Measurements from ENCODE around the gene CCDC7. TPM values are rescaled to one million over a fixed set of nuclear protein-coding genes. Genes with fewer than 3 reads are reported as not detected.
"Not testable (repeated sequence)": the region's sequence is repeated elsewhere in the genome, so short reads cannot be mapped to it uniquely, and the experiment has no call there.

The CCDC7 gene
- total RNA-seq, 2 experiments from 2014 or later: 28.4 to 34.5 TPM

DNA sequence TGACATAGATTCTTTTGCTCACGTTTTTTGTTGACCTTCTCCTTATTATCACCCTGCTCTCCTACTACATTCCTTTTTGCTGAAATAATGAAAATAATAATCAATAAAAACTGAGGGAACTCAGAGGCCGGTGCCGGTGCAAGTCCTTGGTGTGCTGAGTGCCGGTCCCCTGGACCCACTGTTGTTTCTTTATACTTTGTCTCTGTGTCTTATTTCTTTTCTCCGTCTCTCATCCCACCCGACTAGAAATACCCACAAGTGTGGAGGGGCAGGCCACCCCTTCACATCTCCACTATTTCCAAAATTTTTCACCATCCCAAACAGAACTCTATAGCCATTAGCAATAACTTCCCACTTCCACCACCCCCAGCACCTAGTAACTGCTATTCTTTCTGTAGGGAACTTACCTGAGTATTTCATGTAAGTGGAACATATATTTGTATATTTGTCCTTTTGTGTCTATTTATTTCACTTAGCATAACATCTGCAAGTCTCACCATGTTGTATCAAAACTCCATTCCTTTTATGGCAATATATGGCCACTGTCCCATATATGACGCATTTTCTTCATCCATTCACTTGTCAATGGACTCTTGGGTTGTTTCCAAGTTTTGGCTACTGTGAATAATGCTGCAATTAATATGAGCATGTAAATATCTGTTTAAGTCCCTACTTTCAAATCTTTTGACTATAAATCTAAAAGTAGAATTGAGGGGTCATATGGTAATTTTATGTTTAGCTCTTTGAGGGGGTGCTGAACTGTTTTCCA is 449.4 kb downstream of the CCDC7 start:
- H3K36me3 Mint-ChIP-seq: peaks cover 17% of the 10 kb centered on the region
- H3K4me3 Mint-ChIP-seq; H3K4me1 Mint-ChIP-seq; ATAC-seq (ENCODE audit: low read depth); H3K9me3 Mint-ChIP-seq; POLR2A ChIA-PET; DNase-seq; H3K27ac Mint-ChIP-seq; H3K27me3 Mint-ChIP-seq: not testable (repeated sequence)

- POLR2A ChIA-PET: no interaction called here
- DNase-seq (no peak), ATAC-seq (ENCODE audit: low read depth) (no peak)
- H3K4me1 Mint-ChIP-seq: no peaks in the 10 kb centered on the region
- H3K36me3 Mint-ChIP-seq: peaks cover 15% of the 10 kb centered on the region
- H3K27ac Mint-ChIP-seq: no peak overlapping the region
- no peaks in the 10 kb centered on the region for H3K9me3 Mint-ChIP-seq
- no peak overlapping the region for H3K4me3 Mint-ChIP-seq
- H3K27me3 Mint-ChIP-seq: no peaks in the 10 kb centered on the region
Measured at GRCh38 chr10:32901815-32902214, 455.9 kb downstream of the CCDC7 start.

DNA sequence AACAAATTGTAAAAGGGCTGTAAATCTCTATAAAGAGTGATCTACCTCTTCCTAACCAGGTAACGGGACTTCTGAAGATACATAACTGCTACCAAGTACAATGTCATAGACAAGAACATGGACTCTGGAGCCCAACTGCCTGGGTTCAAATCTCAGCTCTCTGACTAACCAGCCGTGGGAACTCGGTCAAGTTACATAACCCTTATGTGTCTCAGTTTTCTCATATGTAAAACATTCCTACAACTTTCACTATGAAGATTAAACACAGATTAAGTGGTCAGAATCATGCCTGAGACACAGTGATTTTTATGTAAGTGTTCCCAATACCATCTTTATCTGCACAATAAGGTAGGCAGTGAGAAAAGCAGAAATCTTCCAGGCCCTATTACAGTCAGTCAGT is 459.5 kb downstream of the CCDC7 start:
- Mint-ChIP-seq H3K27ac (no peak overlapping the region), H3K4me3 (no peak overlapping the region), H3K4me1 (no peaks in the 10 kb centered on the region), H3K9me3 (no peaks in the 10 kb centered on the region), H3K36me3 (peaks cover 9% of the 10 kb centered on the region), H3K27me3 (no peaks in the 10 kb centered on the region)
- POLR2A ChIA-PET: no interaction called here
- DNase-seq (no peak), ATAC-seq (ENCODE audit: low read depth) (no peak)

- no peak for ATAC-seq (ENCODE audit: low read depth)
- POLR2A ChIA-PET: no interaction called here
- Mint-ChIP-seq H3K9me3 (no peaks in the 10 kb centered on the region), H3K27ac (no peak overlapping the region), H3K4me1 (no peaks in the 10 kb centered on the region), H3K36me3 (peaks cover 9% of the 10 kb centered on the region), H3K27me3 (no peaks in the 10 kb centered on the region), H3K4me3 (no peak overlapping the region)
- no peak for DNase-seq
Measured at GRCh38 chr10:32906595-32906994, 460.7 kb downstream of the CCDC7 start.

DNA sequence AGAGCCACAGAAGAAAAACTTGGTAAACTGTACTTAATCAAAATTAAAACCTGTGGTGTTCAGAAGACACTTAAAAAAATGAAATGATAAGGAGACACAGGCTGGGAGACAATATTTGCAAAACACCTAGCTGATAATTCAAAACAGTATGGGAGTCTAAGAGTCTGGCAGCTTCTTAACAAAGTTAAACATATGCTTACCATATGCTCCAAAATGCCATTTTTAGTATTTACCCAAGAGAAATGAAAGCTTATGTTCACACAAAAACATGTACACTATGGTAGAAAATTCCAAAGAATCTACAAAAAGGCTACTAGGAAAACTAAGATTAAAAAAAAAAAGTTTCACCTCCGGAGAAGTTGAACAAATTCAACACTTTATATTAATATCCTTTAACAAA is 463.5 kb downstream of the CCDC7 start:
- Mint-ChIP-seq H3K36me3 (peaks cover 25% of the 10 kb centered on the region), H3K4me1 (no peaks in the 10 kb centered on the region), H3K9me3 (peaks cover 2% of the 10 kb centered on the region), H3K27me3 (no peaks in the 10 kb centered on the region), H3K4me3 (no peak overlapping the region), H3K27ac (no peak overlapping the region)
- no peak for DNase-seq
- POLR2A ChIA-PET: interaction anchor here (0.5 kb wide), 1 partner anchor 1776 kb away, joined by 4 read pairs; no protein-coding TSS in a partner anchor
- ATAC-seq (ENCODE audit: low read depth): no peak

DNA sequence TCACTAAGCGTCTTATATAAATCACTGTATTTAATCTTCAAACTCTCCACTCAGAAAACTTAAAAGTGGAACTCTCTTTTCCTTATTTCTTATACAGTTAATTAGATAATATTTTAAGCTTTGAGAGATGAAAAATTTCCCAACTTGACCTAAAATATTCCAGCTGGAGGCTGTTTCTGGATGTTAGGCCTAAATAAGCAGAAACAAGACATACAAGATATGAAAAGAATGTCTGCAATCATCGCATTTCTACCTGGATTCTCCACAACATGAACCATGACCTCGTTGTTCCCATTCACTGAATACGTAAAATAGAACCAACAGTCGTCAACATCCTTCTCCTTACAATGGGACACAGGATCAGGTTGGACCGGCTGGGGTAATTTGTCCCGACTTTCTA is 464.0 kb downstream of the CCDC7 start:
- H3K9me3 Mint-ChIP-seq; H3K4me1 Mint-ChIP-seq; DNase-seq; H3K27ac Mint-ChIP-seq; H3K27me3 Mint-ChIP-seq; H3K4me3 Mint-ChIP-seq; ATAC-seq (ENCODE audit: low read depth): not testable (repeated sequence)
- peaks cover 30% of the 10 kb centered on the region for H3K36me3 Mint-ChIP-seq
- POLR2A ChIA-PET: interaction anchor here (0.5 kb wide), 1 partner anchor 1776 kb away, joined by 4 read pairs; no protein-coding TSS in a partner anchor

DNA sequence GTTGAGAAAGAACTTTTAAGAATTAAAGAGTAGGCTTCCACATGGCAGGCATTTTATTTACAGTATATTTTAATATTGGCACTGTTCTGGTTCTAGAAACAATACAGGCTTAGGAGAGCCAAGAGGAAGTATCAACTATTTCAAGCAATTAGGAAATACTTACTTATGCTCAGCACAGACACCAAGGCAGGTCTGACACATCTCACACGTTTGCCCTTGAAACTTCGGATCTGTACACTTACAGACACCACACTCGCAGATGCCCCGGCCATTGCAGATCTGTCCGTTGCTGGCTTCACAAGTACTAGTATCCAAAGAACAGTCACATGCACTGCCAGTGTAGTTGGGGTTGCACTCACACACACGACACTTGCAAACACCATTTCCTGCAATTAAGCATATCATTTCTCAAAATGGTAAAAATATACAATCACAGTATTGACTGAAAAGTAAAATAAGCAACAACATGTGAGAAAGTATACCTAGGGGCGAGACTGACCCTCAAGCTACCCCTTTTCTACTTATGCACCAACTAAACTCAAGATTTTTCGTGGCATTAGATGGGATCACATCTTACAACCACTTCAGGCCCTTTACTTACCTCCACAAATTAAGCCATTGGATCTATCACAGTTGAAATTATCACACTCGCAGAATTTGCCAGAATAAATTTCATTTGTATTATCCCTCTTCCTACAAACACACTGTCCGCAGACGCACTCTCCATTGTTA is 465.5 kb downstream of the CCDC7 start:
- Mint-ChIP-seq H3K27ac (no peak overlapping the region), H3K4me1 (no peaks in the 10 kb centered on the region), H3K36me3 (peaks cover 39% of the 10 kb centered on the region), H3K9me3 (peaks cover 7% of the 10 kb centered on the region), H3K4me3 (no peak overlapping the region), H3K27me3 (no peaks in the 10 kb centered on the region)
- DNase-seq: no peak
- POLR2A ChIA-PET: no interaction called here
- ATAC-seq (ENCODE audit: low read depth): no peak

GRCh38 chr10:32917817-32918216 is 471.9 kb downstream of the CCDC7 start:
- POLR2A ChIA-PET; ATAC-seq (ENCODE audit: low read depth); H3K27me3 Mint-ChIP-seq; H3K4me3 Mint-ChIP-seq; H3K4me1 Mint-ChIP-seq; H3K9me3 Mint-ChIP-seq; H3K27ac Mint-ChIP-seq; DNase-seq: not testable (repeated sequence)
- H3K36me3 Mint-ChIP-seq: peaks cover 49% of the 10 kb centered on the region

GRCh38 chr10:32922170-32922569 is 476.2 kb downstream of the CCDC7 start:
- H3K27ac Mint-ChIP-seq: no peak overlapping the region
- H3K27me3 Mint-ChIP-seq: no peaks in the 10 kb centered on the region
- H3K4me3 Mint-ChIP-seq: no peak overlapping the region
- ATAC-seq (ENCODE audit: low read depth): no peak
- peaks cover 35% of the 10 kb centered on the region for H3K36me3 Mint-ChIP-seq
- POLR2A ChIA-PET: no interaction called here
- H3K4me1 Mint-ChIP-seq: peaks cover 4% of the 10 kb centered on the region
- H3K9me3 Mint-ChIP-seq: peaks cover 8% of the 10 kb centered on the region
- DNase-seq: no peak

- peaks cover 4% of the 10 kb centered on the region for H3K4me1 Mint-ChIP-seq
- no peak for DNase-seq
- H3K36me3 Mint-ChIP-seq: peaks cover 35% of the 10 kb centered on the region
- no peaks in the 10 kb centered on the region for H3K27me3 Mint-ChIP-seq
- no peak overlapping the region for H3K4me3 Mint-ChIP-seq
- POLR2A ChIA-PET: no interaction called here
- peaks cover 8% of the 10 kb centered on the region for H3K9me3 Mint-ChIP-seq
- no peak overlapping the region for H3K27ac Mint-ChIP-seq
- ATAC-seq (ENCODE audit: low read depth): no peak
Measured at GRCh38 chr10:32923134-32923533, 477.2 kb downstream of the CCDC7 start.

DNA sequence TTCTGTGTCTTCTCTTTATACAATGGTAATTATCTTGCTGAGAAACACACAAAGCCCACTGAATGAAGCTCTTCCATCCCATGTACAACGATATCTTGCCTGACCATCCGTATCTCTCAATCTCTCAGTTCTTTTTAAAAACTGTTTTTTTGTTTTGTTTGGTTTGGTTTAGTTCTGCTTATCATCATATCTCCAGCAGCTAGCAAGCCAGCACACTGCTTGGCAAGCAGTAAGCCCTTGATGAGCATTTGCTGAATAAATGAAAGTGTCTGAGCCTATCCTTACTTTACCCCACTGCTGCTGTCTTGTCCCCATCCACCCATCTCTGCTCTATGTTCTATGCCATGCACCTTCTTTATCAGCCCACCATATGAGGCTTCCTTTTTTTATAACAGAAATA is 477.9 kb downstream of the CCDC7 start:
- no peak overlapping the region for H3K27ac Mint-ChIP-seq
- H3K36me3 Mint-ChIP-seq: peaks cover 36% of the 10 kb centered on the region
- H3K4me3 Mint-ChIP-seq: no peak overlapping the region
- peaks cover 8% of the 10 kb centered on the region for H3K9me3 Mint-ChIP-seq
- H3K27me3 Mint-ChIP-seq: no peaks in the 10 kb centered on the region
- ATAC-seq (ENCODE audit: low read depth): no peak
- POLR2A ChIA-PET: no interaction called here
- H3K4me1 Mint-ChIP-seq: peaks cover 4% of the 10 kb centered on the region
- no peak for DNase-seq

Data from activated naive CD8-positive, alpha-beta T cell treated with anti-CD3 and anti-CD28 coated beads, Interleukin-2, amount 10 ng/mL, durations not matched to agents 7 days and 5 days (primary cell).